Epithelial cell of esophagus (primary cell): ENCODE results near the gene CIZ1.

ENCODE experiments used
- DNase-seq: peaks from one replicate; pipeline ENCODE4 v3.0.0; 2010; ENCODE audit warnings: low read depth
- H3K4me3 ChIP-seq: 2 replicates; pipeline ENCODE4 v1.5.1; 2011; ENCODE audit warnings: mild to moderate bottlenecking, low read length, control low read depth
- TF ChIP-seq, protein P1 (sequence below): IDR thresholded peaks from 2 replicates; pipeline ENCODE4 v1.5.1; 2011; ENCODE audit warnings: low read depth, mild to moderate bottlenecking, low read length, control low read depth, inconsistent platforms; ENCODE audit not compliant: insufficient read depth; ENCODE audit errors: missing control alignments

CIZ1 gene

GRCh38 chr9:128152133-128153059 is 39.0 kb downstream of the CIZ1 start:
- DNase-seq: no peak
- TF ChIP-seq, protein P1, sequence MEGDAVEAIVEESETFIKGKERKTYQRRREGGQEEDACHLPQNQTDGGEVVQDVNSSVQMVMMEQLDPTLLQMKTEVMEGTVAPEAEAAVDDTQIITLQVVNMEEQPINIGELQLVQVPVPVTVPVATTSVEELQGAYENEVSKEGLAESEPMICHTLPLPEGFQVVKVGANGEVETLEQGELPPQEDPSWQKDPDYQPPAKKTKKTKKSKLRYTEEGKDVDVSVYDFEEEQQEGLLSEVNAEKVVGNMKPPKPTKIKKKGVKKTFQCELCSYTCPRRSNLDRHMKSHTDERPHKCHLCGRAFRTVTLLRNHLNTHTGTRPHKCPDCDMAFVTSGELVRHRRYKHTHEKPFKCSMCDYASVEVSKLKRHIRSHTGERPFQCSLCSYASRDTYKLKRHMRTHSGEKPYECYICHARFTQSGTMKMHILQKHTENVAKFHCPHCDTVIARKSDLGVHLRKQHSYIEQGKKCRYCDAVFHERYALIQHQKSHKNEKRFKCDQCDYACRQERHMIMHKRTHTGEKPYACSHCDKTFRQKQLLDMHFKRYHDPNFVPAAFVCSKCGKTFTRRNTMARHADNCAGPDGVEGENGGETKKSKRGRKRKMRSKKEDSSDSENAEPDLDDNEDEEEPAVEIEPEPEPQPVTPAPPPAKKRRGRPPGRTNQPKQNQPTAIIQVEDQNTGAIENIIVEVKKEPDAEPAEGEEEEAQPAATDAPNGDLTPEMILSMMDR: no peak
- H3K4me3 ChIP-seq: no peak overlapping the region

GRCh38 chr9:128151309-128152132 is 39.9 kb downstream of the CIZ1 start:
- no peak for DNase-seq
- TF ChIP-seq, protein P1: no peak
- no peak overlapping the region for H3K4me3 ChIP-seq

- TF ChIP-seq, protein P1: no peak
- H3K4me3 ChIP-seq: no peak overlapping the region
- DNase-seq: no peak
These were observed 40.6 kb downstream of the CIZ1 start for GRCh38 chr9:128150594-128151308.

GRCh38 chr9:128149951-128150593 is 41.3 kb downstream of the CIZ1 start:
- H3K4me3 ChIP-seq: no peak overlapping the region
- no peak for DNase-seq
- TF ChIP-seq, protein P1: no peak

DNA sequence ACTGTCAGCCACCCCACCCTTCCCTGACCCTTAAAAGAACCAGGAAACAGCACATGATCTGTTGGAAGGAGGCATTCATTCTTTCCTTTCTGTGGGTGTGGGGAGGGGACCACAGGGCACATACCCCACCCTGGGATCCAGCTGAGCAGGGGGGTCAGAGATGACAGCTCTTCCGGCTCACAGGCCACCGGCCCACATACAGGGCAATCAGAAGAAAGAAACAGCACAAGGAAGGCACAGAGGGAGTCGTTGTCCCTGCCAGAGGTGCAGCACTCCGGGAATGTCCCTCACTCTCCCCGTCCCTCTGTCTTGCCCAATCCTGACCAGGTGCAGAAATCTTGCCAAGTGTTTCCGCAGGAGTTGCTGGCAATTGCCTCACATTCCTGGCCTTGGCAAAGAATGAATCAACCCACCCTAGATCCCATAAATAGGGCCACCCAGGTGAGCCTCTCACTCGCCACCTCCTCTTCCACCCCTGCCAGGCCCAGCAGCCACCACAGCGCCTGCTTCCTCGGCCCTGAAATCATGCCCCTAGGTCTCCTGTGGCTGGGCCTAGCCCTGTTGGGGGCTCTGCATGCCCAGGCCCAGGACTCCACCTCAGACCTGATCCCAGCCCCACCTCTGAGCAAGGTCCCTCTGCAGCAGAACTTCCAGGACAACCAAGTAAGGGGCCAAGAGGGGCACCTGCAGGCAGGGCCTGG is 42.2 kb downstream of the CIZ1 start, which contains the start of gene LCN2:
Gene LCN2 (plus strand): TSS at position 453 of the 701 bp plus-strand sequence. CDS start 73 bp downstream, at position 526.
- no peak within 1 kb of the TSS for H3K4me3 ChIP-seq

More for the DNA sequence above, 42.2 kb downstream of the CIZ1 start, which contains the start of gene LCN2:
- peak; percentile 93 for DNase-seq
- TF ChIP-seq, protein P1: no peak
